Embryonic facial prominence (tissue), 1 donor: ENCODE results near the gene PRLH.

Experiments used
- DNase-seq: peaks from one replicate; pipeline ENCODE4 v3.0.0-alpha.2; 2016; ENCODE audit errors: extremely low spot score

The PRLH gene

DNA sequence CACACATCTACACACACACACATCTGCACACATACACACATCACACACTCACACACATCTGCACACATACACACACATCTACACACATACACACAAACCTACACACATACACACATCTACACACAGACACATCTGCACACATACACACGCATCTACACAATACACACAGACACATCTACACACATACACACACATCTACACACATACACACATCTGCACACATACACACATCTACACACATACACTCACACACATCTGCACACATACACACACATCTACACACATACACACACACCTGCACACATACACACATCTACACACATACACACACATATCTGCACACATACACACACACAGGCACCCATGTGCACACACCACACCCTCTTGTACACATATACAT is 400 bp upstream of the PRLH start:
- no peak for DNase-seq

DNA sequence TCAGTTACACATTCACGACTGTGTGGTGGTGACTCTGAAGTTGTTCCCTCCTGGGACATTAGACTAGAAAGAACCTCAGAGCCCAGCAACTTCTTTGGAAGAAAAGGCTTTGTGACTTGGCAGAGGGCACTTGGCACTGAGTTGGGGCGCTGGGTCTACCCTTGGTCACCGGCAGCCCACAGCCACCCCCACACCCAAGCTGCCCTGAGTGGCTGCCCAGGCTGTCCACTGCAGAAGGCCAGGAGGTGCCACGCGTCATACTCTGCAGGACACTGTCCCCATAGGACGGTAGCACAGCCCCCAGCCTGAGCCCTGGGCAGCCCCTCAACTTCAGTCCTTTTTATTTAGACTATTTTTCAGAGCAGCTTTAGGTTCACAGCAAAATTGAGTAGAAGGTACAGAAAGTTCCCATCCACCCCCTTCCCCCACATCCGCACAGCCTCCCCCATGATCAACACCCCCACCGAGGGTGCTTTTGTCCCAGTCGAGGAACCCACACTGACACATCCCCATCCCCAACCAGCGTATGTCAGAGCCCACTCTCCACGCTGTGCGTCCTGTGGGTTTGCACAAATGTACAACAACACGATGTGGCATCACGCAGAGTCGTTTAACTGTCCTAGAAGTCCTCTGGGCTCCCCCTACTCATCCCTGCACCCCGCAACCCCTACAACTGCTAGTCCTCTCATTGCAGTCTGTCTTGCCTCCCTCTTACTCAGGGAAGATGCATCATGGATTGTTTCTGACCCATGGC is 1.1 kb downstream of the PRLH start:
- no peak for DNase-seq

GRCh38 chr2:237568121-237568660 is 1.8 kb downstream of the PRLH start:
- DNase-seq = no peak

- DNase-seq = no peak
Observed at GRCh38 chr2:237569041-237569440, 2.7 kb downstream of the PRLH start.

DNA sequence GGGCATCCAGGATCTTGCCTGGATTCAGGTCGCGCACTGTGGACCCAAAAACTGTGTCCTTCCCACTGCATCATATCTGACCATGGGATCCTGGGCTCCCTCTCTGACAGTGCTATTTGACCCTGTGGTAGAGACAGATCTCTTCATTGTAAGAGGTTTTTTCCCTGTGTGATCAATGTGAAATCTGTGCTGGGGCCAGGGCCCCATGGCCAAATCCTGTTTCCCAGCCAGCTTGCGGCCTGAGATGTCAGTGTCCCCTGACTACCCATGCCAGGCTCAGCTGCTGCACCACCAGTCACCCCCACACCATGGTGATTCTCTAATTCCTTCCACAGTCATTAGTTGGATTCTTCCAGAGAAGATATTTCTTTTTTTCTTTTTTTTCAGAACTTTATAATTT is 3.5 kb downstream of the PRLH start:
- no peak for DNase-seq

DNA sequence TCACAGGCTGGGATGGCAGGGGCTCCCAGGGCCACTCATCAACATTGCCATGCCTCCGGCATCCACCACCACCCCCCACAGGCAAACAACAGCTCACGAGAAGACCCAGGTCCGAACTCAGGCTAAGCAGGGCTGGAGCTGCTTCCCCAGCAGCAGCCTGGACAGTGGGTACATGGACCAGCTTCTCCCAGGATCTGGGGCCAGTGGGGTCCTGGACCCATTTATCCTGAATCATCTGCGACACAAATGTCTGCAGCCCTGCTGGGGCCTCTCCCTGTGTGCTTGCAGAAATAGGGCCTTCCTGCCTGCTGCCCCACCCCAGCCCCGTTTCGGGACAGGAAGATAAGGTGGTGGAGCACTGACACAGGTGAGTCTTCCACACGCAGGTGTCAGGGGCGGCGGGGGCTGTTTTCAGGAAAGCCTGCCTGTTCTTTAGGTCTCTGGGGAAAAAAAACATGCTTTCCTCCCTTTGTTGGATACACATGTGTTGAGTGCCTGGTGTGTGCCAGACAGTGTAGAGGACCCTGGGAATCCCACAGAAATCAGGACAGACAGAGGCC is 4.5 kb downstream of the PRLH start:
- no peak for DNase-seq

DNA sequence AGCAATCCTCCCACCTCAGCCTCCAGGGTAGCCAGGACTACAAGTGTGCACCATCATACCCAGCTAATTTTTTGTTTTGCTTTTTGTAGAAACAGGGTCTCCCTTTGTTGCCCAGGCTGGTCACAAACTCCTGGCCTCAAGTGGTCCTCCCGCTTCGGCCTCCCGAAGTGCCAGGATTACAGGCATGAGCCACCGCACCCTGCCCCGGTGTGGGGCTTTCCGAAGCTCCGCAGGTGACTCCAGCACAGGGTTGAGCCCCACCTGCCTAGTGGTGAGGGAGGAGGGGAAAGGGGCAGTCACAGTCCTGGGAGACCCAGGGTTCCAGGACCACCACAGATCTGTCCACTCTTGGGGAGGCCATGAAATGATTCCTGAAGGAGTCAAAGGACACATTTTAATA is 5.2 kb downstream of the PRLH start:
- no peak for DNase-seq

GRCh38 chr2:237572021-237572741 is 5.8 kb downstream of the PRLH start:
- DNase-seq = peak; percentile 78

GRCh38 chr2:237572742-237573101 is 6.3 kb downstream of the PRLH start:
- no peak for DNase-seq

- no peak for DNase-seq
Observed at GRCh38 chr2:237573721-237574415, 7.5 kb downstream of the PRLH start.

- no peak for DNase-seq
Observed at GRCh38 chr2:237574467-237574866, 8.1 kb downstream of the PRLH start.

DNA sequence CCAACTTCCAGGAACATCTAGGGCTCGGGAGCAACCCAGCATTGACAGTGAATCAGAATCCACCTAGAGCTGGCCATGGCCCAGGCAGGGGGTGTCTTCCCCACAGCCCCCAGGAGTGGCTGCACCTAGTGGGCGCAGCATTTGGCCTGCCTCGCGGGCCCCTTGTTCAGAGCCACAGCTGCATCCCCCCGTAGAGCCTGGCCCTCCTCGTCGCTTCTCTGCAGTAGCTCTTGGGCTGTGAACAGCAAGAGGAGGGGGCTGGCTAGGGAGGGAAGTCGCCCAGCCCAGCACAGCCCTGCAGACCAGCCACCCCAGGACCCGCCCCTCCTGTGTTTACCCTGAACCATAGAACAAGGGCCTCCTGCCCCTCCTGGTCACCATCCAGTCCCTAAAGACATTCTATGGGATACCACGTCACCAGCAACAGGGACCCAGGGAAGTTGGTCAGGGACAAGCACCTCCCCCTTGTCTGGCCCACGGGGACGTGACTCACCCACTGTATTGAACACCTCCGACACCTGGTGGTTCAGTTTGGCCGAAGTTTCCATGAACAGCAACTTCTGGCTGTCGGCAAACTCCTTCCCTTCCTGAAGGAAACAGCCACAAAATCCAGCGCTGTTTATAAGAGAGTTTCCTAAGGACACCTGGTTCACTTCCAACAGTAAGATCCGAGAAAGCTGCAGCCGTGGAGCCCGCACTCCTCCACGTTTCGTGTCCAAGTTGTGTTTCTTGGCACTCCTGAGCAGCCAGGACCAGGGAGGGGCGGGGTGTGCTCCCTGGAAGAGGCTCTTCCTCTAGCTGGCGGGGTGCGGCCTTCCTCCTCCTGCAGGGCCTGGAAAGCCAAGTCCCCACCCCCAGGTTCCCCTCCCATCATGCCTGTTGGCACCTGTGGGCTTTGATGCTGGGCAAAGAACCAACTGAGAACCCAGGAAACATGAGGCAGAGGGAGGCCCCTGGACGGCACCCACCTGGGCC is 8.8 kb downstream of the PRLH start:
- no peak for DNase-seq

DNA sequence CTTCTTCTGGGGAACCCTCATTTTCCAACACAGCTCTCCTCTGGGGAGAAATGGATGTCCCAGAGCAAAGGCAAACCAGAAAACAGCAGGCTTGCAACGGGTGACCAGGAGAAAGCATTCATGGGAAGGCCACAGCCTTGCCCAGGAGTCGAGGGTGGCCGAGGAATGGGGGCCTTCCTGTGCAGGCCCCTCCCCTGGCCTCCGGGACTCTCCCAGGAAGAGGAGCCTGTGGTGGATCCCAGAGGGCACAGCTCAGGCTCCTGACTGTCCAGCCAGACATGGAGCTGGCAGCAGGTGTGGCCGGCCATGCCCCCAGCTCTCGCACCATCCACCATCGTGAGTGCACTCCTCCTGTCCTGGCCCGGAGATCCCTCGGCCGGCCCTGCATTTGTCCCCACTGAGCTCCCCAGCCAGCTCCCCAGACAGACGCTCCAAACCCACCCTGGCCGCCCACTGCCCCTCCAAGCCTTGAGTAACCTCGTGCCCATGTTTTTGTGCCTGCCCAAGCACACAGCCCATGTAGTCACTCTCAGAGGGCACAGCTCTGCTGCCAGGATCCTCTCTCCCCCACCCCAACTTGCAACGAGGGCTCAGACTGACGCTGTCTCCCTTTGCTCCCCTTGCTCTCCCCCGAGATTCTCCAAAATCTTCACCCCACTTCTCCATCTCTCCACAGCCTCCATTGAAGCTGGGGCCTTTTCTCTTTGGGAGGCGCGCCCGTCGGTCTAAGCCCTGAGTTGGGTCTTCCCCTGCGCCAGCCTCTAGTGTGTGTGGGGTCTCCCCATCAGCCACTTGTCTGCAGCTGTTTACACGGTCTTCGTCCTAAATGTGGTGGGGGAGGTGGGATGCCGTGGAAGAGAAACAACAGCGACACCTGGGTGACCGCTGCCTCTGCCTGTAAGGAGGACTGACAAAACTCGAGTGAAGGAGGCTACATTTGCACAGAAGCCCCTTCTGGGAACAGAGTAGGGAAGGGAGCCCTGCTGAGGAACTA is 9.8 kb downstream of the PRLH start:
- no peak for DNase-seq

DNA sequence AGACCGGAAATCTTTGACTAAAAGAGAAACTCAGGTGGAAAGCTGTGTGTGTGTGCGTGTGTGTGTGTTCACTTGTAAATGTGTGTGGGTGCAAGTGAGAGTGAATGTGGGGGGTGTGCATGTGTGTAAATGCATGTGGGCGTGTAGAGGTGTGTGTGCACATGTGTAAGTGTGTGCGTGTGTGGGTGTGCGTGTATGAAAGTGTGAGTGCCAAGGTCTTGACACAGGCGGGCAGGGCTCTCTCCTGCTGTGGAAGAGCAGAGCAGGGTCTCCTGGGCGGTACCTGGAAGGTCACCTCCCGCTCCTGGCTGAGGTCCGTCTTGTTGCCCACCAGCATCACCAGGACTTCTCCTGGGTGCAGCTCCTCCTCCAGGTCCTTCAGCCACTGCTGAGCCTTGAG is 10.6 kb downstream of the PRLH start:
- no peak for DNase-seq

GRCh38 chr2:237577458-237577857 is 11.1 kb downstream of the PRLH start:
- no peak for DNase-seq

GRCh38 chr2:237577956-237578870 is 11.8 kb downstream of the PRLH start:
- no peak for DNase-seq

DNA sequence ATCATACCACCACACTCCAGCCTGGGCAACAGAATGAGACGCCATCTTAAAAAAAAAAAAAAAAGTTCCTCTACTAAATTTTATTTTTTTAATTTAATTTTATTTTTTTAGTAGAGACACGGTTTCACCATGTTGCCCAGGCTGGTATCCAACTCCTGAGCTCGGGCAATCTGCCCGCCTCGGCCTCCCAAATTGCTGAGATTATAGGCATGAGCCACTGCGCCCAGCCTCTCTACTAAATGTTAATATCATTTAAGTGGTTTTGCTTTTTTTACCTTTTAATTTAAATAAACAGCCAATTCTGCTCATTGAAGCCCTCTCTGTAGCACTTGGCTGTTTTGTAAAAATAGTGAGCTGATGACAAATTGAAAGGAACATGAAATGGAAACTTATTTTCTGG is 15.0 kb downstream of the PRLH start:
- no peak for DNase-seq
